NOMO-1 (cell line): ENCODE data around the gene APCDD1L.

Experiments used
- DNase-seq, 2 experiments: peaks; one replicate each; lab custom pipeline; 2025; ENCODE audit not compliant: unreplicated experiment in 2 of 2; lab: John Stamatoyannopoulos, UW

Gene APCDD1L

GRCh38 chr20:58467572-58468527 lies 47.3 kb downstream of the APCDD1L start:
- DNase-seq = no peak

GRCh38 chr20:58466729-58467571 lies 48.2 kb downstream of the APCDD1L start:
- no peak for DNase-seq

GRCh38 chr20:58466095-58466708 lies 49.0 kb downstream of the APCDD1L start:
- no peak for DNase-seq

GRCh38 chr20:58464838-58465237 lies 50.4 kb downstream of the APCDD1L start:
- no peak for DNase-seq

GRCh38 chr20:58463256-58463655 lies 51.9 kb downstream of the APCDD1L start:
- no peak for DNase-seq

GRCh38 chr20:58461899-58462298 lies 53.3 kb downstream of the APCDD1L start:
- no peak for DNase-seq

GRCh38 chr20:58461104-58461503 lies 54.1 kb downstream of the APCDD1L start:
- no peak for DNase-seq

- DNase-seq = no peak
These were observed 56.0 kb downstream of the APCDD1L start for GRCh38 chr20:58459058-58459750.

GRCh38 chr20:58458342-58459057 lies 56.7 kb downstream of the APCDD1L start:
- DNase-seq = peak in 1 of 2 experiments; percentile 21

- DNase-seq = no peak
These were observed 58.0 kb downstream of the APCDD1L start for GRCh38 chr20:58457083-58457695.

- DNase-seq = no peak
These were observed 60.7 kb downstream of the APCDD1L start for GRCh38 chr20:58454460-58454859.

GRCh38 chr20:58453391-58453790 lies 61.8 kb downstream of the APCDD1L start:
- DNase-seq = no peak

GRCh38 chr20:58452667-58453255 lies 62.4 kb downstream of the APCDD1L start:
- DNase-seq = no peak

- DNase-seq = peak; percentile 8 to 47
These were observed 64.9 kb downstream of the APCDD1L start for GRCh38 chr20:58450254-58450653.

- no peak for DNase-seq
These were observed 65.4 kb downstream of the APCDD1L start for GRCh38 chr20:58449681-58450221.

GRCh38 chr20:58448958-58449357 lies 66.2 kb downstream of the APCDD1L start:
- no peak for DNase-seq

GRCh38 chr20:58447511-58448391 lies 67.4 kb downstream of the APCDD1L start:
- peak in 1 of 2 experiments; percentile 30 for DNase-seq

- no peak for DNase-seq
These were observed 68.3 kb downstream of the APCDD1L start for GRCh38 chr20:58446960-58447265.
